Gastrocnemius medialis (tissue), 4 donors: ENCODE data around the gene DNAL1.

Experiments
- CTCF ChIP-seq, 5 experiments: fragments of 450-650 bp in 3 of 5; fragments of 200-600 bp in 2 of 5; sonication (generic) in 2 of 5; IDR thresholded peaks in 4 of 5; conservative IDR thresholded peaks in 1 of 5; 1 replicate in 4 of 5; 2 replicates in 1 of 5; pipeline ENCODE4 v1.5.1; 2016 to 2019; ENCODE audit warnings: antibody characterized with exemption in 5 of 5, mild to moderate bottlenecking in 3 of 5, moderate library complexity in 3 of 5
- POLR2A ChIP-seq, 2 donors: fragments of 450-650 bp; IDR thresholded peaks; one replicate each; pipeline ENCODE4 v1.6.1; 2017; ENCODE audit warnings: antibody characterized with exemption in 2 of 2, mild to moderate bottlenecking in 2 of 2, moderate library complexity in 2 of 2

- no peak for TF ChIP-seq POLR2A (IDR thresholded peaks at IDR 0.05)
- TF ChIP-seq CTCF (IDR thresholded peaks at IDR 0.05 in 4 of 5, conservative IDR thresholded peaks at IDR 0.05 in 1 of 5): no peak
These were observed 105.7 kb downstream of the DNAL1 start for GRCh38 chr14:73750531-73750901.
